Jurkat, Clone E6-1 (cell line): ENCODE data around the gene CCDC85A.

ENCODE experiments used
- DNase-seq: peaks from one replicate; pipeline ENCODE4 v3.0.0-alpha.2; 2011; ENCODE audit warnings: low read depth, low spot score
- H3K4me3 ChIP-seq: 2 replicates; pipeline ENCODE4 v1.5.1; 2011; ENCODE audit warnings: mild to moderate bottlenecking, low read length, control low read depth, moderate library complexity

The CCDC85A gene

DNA sequence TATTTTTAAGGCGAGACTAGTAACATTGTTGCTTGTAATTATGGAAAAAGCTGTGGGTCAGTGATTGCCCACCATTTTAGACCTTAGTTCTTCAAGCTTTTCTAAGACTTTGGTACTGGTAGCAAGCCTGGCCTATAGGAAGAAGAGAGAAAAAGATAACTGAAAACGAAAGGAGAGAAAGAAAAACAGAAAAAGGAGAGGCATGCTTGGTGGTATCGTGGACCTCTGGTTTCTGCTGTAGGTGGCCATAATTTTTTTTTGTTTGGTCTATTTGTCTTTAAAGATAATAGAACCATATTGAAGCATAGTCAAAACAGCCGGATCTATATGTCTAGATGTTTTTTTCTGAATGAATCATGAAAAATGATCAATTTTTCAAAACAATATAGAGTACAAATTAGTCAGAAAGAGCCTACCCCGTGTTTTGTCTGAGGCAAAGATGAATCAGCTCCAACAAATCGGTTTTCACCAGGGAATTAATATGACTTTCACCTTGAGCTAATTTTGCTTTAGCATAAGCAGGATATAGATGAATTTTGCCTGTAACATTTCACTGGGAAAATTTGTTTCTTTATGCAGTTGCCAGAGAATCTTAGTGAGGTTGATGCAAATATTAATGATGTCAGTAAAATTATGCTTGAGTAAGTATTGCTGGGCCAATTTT lies 45.7 kb downstream of the CCDC85A start:
- H3K4me3 ChIP-seq: no peak overlapping the region
- no peak for DNase-seq

DNA sequence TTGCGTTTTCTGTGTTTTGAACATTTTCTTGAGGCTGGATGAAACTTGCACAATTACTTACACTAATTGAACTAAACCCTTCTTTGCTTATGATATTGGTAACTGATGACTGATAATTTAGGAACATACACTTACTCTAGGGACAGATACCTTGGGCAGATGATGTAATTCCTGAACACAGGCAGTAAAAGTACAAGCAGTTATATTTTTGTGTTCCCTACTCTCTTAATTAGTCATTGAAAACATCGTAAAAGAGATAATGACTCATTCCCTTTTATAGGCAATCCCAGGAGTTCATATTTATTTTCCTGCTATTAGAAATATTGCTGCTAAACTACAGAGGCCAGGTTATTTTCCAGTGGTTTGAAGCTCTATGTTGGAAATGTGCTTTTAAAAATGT lies 46.4 kb downstream of the CCDC85A start:
- DNase-seq: no peak
- H3K4me3 ChIP-seq: no peak overlapping the region

DNA sequence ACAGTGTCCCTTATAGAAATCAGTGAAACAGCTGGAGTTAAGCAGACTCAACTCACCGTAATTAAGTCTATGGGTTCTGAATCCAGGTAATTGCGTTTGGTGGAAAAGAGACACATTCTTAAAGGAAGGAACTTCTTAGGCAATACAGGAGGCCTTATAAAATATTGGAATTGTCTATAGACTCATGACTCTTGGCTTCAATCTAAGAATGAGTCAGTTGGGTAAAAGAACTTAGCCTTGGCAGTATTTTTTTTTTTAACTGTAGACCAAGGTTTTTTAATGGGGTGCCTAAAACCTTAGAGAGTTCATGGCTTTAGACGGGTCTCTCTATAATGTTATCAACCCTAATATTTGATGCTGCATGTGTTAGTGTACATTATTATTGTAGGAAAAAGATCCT lies 47.6 kb downstream of the CCDC85A start:
- DNase-seq: no peak
- H3K4me3 ChIP-seq: no peak overlapping the region

DNA sequence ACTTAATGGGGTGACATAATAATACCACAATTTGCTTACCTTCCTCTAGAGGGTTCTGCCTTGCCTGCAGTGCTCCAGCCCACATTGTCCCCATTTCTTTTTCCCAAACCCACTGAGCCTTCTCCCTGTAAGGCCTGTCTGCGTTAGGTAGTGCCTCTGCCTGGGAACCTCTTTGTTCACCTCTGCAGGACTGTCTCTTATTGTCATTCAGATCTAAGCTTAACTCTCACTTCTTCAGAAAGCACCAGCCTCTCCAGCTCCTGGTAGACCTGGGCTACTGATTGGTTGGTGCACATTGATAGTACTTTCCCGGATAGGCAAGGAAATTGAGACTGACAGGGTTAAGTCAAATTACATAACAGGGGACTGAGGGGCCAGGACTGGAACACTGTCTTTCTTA lies 49.1 kb downstream of the CCDC85A start:
- no peak overlapping the region for H3K4me3 ChIP-seq
- no peak for DNase-seq

DNA sequence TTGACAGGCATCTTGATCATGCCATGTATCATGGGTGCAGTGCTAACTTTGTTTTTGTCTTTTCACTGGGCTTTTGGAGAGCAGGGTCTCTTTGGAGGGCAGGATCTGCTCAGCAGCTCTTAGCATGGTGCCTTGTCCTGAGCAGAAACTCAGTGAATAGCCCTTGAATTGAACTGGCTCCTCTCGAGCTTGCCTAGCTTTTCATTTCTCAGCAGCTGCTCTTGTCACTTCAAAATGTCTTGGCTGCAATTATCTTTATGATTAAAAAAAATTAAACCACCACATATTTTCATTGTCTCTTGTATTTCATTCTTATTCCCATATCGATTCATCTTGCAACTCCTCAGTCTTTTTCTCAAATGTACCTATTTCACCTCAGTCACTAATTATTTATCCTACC lies 50.5 kb downstream of the CCDC85A start:
- no peak overlapping the region for H3K4me3 ChIP-seq
- no peak for DNase-seq

DNA sequence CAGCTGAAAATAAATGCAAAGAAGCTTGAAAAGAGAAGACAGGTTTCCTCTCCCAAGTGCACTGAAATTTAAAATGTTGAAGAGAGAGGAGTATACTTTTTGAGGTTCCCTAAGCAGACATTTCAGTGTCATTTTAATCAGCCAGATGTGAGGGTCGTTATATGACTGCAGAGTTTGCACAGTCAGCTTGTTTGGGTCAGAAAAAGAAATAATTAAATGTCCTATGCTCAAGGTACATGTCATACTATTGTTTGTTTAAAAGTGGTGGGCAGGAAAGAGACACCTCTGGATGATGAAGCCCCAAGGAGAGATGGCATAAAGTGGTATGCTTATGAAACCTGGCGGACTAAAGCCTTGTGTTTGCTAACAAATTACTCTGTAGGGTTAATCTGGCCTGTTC lies 55.2 kb downstream of the CCDC85A start:
- DNase-seq: no peak
- no peak overlapping the region for H3K4me3 ChIP-seq

DNA sequence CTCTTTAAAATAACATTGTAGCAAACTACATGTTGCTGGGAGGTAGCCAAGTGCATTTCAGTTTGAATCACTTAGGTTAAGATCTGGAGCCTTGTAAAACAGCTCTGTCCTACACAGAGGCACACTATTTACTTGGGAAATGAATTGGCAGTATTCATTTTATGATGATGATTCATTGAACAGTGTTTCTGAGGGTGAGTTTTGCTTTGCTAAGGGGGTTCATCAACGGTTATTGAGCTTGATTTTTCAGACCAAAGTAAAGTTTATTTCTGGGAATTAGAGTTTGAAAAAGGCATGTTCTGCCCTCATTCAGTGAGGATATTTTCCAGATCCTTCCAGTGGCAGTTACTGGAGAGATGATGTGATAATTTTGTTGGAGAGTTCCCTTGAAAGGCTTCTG lies 55.6 kb downstream of the CCDC85A start:
- DNase-seq: no peak
- H3K4me3 ChIP-seq: no peak overlapping the region

DNA sequence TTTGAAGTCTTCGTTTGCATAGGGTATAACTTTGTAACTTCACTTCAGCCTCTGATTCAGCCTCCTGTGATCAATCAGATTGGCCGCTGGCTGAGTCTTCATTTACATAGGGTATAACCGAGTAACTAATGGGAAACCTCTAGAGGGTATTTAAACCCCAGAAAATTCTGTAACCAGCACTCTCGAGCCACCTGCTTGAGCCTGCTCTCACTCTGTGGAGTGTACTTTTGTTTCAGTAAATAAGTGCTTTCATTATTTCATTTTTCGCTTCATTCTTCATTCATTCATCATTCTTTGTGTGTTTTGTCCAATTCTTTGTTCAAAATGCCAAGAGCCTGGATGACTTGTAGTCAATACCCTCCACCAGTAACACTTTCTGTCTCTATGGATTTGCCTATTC lies 56.4 kb downstream of the CCDC85A start:
- no peak for DNase-seq
- H3K4me3 ChIP-seq: no peak overlapping the region

DNA sequence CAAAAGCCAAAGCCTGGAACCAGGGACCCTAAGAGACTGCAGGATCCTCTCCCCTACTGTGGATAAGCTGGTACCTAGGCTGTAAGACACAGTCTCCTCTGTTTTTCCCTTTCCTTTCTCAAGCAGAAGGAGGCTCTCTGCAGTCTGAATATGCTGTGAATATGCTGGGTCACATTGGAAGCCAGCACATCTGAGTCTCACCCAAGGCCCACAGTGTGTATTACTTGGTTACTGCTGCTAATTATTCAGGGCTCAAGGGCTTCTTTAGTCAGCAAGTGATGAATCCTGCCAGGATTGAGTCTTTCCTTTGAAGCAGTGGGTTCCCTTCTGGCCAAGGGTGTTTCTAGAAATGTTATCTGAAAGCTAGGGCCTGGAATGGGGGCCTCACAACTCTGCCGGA lies 60.7 kb downstream of the CCDC85A start:
- no peak for DNase-seq
- H3K4me3 ChIP-seq: no peak overlapping the region

DNA sequence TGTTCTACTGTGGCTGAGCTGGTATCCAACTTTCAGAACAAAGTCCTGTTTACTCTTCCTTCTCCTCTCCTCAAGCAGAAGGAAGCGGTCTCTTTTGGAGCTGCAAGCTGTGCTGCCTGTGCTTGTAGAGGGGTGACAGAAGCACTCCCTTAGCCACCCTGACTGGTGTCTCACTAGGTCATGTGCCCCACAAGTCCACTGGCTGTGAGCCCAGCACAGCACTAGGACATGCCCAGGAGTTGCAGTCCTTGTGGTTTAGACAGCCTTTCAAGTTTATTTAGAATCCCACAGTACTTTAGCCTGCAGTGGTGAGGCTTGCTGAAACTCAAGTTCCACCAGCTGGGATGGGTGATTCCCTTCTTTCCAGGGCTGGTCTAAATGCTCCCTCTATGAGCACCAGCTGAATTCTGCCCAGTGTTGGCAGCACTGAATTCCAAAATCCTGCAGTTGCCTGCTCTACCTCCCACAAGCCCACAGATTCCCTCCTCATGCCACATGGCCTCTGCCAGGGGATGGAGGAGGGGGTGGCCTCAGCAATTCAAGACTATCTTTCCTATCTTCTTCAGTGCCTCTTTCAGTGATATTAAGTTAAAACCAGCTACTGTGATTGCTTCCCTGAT lies 61.2 kb downstream of the CCDC85A start:
- H3K4me3 ChIP-seq: no peak overlapping the region
- no peak for DNase-seq

DNA sequence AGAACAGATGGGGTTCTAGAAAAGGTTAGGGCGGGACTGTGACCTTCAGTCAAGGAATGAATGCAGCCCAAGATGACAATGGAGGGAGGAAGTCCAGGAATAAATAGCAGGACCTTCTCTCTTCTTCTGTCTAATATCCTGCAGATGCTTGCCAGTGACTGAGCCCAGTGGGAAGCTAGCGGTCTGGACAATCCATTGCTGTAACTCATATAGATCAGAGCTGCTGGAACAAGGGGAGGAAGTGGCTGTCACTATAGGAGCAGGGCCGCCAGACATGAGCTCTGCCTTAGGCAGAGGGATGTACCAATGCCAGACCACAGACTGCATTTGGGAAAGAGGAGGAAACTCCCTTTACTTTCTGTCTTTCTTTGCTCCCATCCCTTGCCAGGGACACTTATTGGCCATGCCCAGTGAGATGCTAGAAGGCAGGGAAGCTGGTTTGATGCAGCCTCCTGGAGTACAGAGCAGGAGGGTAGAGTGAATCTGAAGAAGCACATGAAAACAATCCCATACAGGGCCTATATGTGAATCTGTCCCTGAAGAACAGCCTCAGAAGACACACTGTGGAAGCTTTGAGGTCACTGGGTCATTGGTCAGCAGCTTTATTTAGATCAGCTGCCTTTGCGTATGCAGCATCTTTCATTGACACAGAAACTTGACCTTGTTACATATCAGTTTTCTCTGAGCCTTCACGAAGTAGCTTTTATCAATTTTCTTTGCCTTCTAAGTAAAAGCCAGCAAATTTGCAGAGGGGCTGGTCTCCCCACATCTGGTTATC lies 65.4 kb downstream of the CCDC85A start:
- no peak overlapping the region for H3K4me3 ChIP-seq
- DNase-seq: no peak

DNA sequence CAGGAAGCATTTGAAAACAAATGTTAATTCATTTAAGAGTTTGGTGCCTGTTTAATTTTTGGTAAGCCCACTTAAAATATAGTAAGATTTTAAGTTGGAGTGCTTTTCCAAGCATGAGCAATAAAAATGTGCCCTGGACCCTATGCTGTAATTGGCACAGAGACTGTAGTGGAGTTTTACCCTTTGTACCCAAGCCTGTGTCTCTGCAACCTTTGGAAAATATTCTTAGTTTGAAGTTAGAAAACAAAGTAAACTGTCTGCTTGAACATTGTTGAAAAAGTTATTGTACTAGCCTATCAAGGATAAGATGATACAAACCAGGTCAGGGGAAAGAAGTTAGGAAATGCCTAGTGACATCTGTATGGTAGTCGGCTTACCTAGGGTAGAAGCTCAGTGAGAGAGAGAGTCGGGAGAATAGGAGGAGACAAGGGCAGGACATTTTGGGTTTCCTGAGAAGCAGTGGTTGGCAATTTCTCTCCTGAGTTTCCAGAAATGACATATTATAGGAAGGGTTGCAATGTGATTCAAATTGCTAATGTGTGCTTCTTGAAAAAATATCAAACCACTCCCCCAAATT lies 66.5 kb downstream of the CCDC85A start:
- H3K4me3 ChIP-seq: no peak overlapping the region
- no peak for DNase-seq

DNA sequence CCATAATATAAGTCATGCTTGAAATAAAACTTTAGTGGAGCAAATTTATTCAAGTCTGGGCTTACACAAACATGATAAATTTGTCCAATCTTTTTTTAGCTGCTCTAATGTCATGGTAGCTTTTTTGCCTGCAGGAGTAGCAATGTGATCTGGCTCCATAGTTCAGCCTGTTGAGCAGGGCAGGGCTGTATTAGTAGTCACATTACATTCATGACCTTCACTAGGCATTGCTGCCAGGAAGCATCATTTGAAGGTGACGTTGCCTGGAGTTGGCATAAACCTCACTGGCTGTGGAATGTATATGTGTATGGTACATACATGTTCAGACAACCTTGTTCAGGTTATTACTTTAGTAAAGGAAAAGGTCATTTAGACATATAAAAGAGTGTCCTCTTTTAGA lies 76.6 kb downstream of the CCDC85A start:
- no peak overlapping the region for H3K4me3 ChIP-seq
- DNase-seq: no peak

DNA sequence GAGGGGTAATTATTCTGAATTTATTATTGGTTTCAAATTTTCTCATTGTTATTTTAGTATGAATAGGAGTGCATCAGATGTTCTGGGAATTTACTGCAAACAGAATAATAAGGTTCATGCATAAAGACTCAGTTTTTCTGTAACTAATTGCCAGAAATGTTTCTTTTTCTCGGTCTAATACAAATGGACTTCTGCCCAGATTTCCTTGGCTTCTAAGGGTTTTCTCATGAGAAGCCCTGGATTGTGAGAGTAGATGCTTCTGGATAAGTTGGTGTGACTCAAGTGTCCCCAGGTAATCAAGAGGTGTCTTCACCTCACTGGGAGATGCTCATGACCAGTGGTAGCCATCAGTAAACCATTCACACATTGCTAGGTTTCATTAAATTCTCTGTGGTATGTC lies 78.5 kb downstream of the CCDC85A start:
- DNase-seq: no peak
- no peak overlapping the region for H3K4me3 ChIP-seq

DNA sequence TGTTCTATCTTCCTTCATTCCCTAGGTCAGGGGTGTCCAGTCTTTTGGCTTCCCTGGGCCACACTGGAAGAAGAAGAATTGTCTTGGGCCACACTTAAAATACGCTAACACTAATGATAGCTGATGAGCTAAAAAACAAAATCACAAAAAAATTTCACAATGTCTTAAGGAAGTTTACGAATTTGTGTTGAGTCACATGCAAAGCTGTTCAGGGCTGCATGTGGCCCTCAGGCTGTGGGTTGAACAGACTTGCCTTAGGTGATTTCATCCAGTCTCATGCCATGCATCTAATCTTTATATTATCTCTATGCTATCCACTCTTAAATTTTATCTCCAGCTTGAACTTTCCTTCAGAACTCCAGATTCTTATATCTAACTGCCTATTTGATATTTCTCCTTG lies 80.1 kb downstream of the CCDC85A start:
- no peak overlapping the region for H3K4me3 ChIP-seq
- DNase-seq: no peak

DNA sequence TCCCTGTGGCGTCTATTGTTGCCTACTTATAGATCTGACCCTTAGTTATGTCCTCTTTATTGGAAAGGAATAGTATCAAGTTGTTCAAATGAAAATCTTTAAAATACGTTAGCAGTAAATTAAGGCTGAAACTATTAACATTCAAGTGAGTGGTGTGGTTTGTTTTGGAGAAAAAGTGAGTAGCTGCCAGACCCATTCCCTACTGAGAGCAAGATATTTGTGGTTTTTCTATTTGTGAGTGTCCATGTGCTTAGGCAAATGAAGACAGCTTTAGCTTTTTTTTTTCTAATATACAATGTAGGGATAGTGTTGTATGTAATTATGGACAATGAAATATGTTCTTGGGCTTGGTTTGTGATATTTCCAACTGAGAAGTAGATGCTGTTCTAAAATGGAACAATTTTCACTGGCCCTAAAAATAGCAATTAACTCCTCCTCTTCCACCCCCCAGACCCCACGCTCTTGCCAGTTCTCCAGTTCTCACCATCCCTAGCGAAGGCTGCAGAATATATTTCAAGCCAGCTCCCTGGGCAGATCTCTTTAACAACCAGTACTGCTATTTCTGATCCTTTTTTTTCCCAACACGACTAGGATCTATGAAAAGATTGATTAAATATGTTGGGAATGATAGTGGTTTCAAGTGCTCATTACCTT lies 83.1 kb downstream of the CCDC85A start:
- H3K4me3 ChIP-seq: no peak overlapping the region
- DNase-seq: no peak

DNA sequence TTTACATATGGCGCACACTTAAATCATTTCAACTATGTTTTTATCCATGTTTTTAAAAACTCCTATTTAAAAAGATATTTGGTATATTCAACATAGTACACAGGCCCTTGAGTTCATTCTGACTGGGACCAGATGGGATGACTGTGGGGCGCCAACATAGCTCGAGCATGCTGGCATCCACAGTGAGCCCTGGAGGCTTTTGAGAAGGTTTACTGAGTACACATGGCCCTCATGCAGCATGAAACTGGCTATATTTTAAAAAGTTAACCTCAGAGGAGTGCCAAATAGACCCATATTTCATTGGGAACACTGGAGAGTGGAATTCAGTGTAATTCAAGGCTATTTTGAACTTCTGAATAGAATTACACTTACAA lies 83.6 kb downstream of the CCDC85A start:
- no peak for DNase-seq
- H3K4me3 ChIP-seq: no peak overlapping the region

DNA sequence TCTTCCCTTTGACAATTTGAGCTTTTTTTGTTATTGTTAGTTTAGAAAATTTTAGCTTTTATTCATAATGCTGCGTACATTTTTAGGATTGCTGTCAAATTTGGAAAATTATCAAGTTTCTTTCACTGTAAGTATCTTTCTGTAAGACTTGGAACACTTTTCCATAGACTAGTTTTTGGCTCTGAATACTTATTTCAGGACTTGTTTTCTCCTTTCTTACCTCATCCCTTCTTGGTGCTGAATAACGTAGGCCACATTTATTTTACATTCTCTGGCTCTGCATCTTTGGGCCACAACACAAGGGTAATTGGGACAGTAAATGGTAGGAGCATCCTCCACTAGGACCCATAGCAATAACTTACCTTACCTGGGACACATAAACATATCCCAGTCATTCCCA lies 85.1 kb downstream of the CCDC85A start:
- no peak overlapping the region for H3K4me3 ChIP-seq
- no peak for DNase-seq

DNA sequence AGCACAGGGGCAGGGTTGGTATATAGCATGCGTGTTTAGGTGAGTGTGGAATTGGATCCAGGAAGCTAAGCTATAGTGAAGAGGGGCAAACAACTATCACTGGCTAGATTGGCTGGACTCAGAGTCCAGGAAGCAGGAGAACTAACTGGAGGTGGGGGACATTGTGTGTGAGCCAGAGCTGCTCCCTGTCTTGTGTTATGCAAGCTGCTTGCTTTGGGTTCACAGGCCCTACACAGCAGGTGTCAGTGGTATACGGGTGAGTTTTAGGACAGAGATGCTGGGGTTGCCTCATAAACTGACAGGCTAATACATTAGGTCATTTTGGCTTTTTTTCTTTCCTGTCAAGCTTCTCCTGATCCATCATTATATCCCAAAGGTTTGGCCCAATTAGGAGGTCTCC lies 87.5 kb downstream of the CCDC85A start:
- no peak for DNase-seq
- H3K4me3 ChIP-seq: no peak overlapping the region

DNA sequence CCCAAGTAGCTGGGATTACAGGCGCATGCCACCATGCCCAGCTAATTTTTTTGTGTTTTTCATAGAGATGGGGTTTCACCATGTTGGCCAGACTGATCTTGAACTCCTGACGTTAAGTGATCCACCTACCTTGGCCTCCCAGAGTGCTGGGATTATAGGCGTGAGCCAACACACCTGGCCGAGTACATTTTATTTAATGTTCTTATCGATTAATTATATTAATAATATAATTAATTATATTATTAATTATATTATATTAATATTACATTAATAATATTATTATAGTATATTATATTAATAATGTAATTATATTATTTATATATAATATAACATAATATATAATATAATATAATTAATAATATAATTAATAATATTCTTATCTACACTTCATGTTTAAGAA lies 101.4 kb downstream of the CCDC85A start:
- no peak for DNase-seq

More for the DNA sequence above, 101.4 kb downstream of the CCDC85A start:
- no peak overlapping the region for H3K4me3 ChIP-seq
